Vagina (tissue), 2 donors: Measurements from ENCODE around the gene JADE1. TPM values are rescaled to one million over a fixed set of nuclear protein-coding genes. Genes with fewer than 3 reads are reported as not detected.
A peak's percentile ranks its signal among the peaks of the same experiment; 100 is the strongest.

Experiments
- DNase-seq, 2 donors: peaks; one replicate each; pipeline ENCODE4 v3.0.0-alpha.2; 2017; ENCODE audit errors: extremely low spot score in 2 of 2
- H3K27ac ChIP-seq: fragments of 200-600 bp; sonication (generic); one replicate; pipeline ENCODE4 v1.5.1; 2019
- H3K27me3 ChIP-seq: fragments of 200-600 bp; sonication (generic); one replicate; pipeline ENCODE4 v1.5.1; 2019
- H3K36me3 ChIP-seq, 2 donors: fragments of 200-600 bp; sonication (generic); one replicate each; pipeline ENCODE4 v1.5.1; 2017 to 2019
- H3K4me1 ChIP-seq: fragments of 200-600 bp; sonication (generic); one replicate; pipeline ENCODE4 v1.5.1; 2019
- H3K4me3 ChIP-seq, 2 donors: fragments of 200-600 bp; sonication (generic); 1 replicate in 1 of 2; 2 replicates in 1 of 2; pipeline ENCODE4 v1.5.1; 2016 to 2019
- H3K9me3 ChIP-seq: fragments of 200-600 bp; sonication (generic); one replicate; pipeline ENCODE4 v1.5.1; 2019
- CTCF ChIP-seq, 3 experiments: fragments of 450-650 bp in 2 of 3; fragments of 200-600 bp in 1 of 3; sonication (generic) in 1 of 3; IDR thresholded peaks; one replicate each; pipeline ENCODE4 v1.5.1; 2017 to 2019; ENCODE audit warnings: antibody characterized with exemption in 3 of 3, mild to moderate bottlenecking in 2 of 3, moderate library complexity in 2 of 3
- POLR2A ChIP-seq, 2 donors: fragments of 450-650 bp; IDR thresholded peaks; one replicate each; pipeline ENCODE4 v1.6.1; 2017; ENCODE audit warnings: antibody characterized with exemption in 2 of 2, mild to moderate bottlenecking in 2 of 2, moderate library complexity in 2 of 2
- POLR2AphosphoS5 ChIP-seq, 2 donors: sonication (generic); formaldehyde crosslinking; IDR thresholded peaks; one replicate each; pipeline ENCODE4 v1.9.0; 2017; ENCODE audit warnings: antibody characterized with exemption in 2 of 2, mild to moderate bottlenecking in 2 of 2, low read depth in 1 of 2; ENCODE audit not compliant: insufficient read depth in 1 of 2
- intact Hi-C: fragments of 100-400 bp; cut with DNase I; formaldehyde crosslinking; loops from one replicate; pipeline ENCODE4 v1.15.1; 2023
- total RNA-seq: library from RNA; depleted of rRNA; stranded (reverse); fragments of >200 nt; gene quantifications from one replicate; pipeline ENCODE4 v1.2.3, GENCODE V29; 2016

JADE1 gene
- 29.0 TPM for total RNA-seq

- no peaks in the 10 kb centered on the region for H3K27me3 ChIP-seq
- peaks cover 20% of the 10 kb centered on the region for H3K4me1 ChIP-seq
- H3K9me3 ChIP-seq: no peaks in the 10 kb centered on the region
- peak in 1 of 2 donors; percentile 55 for TF ChIP-seq POLR2A (IDR thresholded peaks at IDR 0.05)
- peak in 1 of 2 donors; percentile 61 for TF ChIP-seq POLR2AphosphoS5 (IDR thresholded peaks at IDR 0.05; ENCODE audit: insufficient read depth in 1 of 2, low read depth in 1 of 2)
- TF ChIP-seq CTCF (IDR thresholded peaks at IDR 0.05): peak in 2 of 3 experiments; percentile 9 to 52
- no peaks in the 10 kb centered on the region for H3K36me3 ChIP-seq
- peak within 1 kb of the TSS; percentile 89 for H3K27ac ChIP-seq
- H3K4me3 ChIP-seq: peak within 1 kb of the TSS; percentile 58 to 80
- DNase-seq: peak in 1 of 2 donors; percentile 91
- intact Hi-C loops: loop anchor here (5.0 to 10.0 kb wide), 2 partner anchors 255 to 522 kb away; partner anchors contain the start of gene PGRMC2
Measured at GRCh38 chr4:128809477-128810330, at the start of gene JADE1. JADE1 (plus strand) TSS chr4:128809700; CDS start chr4:128831759, 22,059 bp downstream.

- Histone ChIP-seq H3K4me3 (no peak overlapping the region), H3K36me3 (no peaks in the 10 kb centered on the region), H3K27ac (no peak overlapping the region), H3K4me1 (no peaks in the 10 kb centered on the region), H3K27me3 (no peaks in the 10 kb centered on the region), H3K9me3 (no peaks in the 10 kb centered on the region)
- no peak for TF ChIP-seq POLR2A (IDR thresholded peaks at IDR 0.05)
- TF ChIP-seq POLR2AphosphoS5 (IDR thresholded peaks at IDR 0.05; ENCODE audit: insufficient read depth in 1 of 2, low read depth in 1 of 2): no peak
- TF ChIP-seq CTCF (IDR thresholded peaks at IDR 0.05): no peak
- intact Hi-C loops: no loop called here
- DNase-seq: no peak
Measured at GRCh38 chr4:128766781-128767180, 42.7 kb upstream of the JADE1 start.

- no peak overlapping the region for H3K27ac ChIP-seq
- intact Hi-C loops: no loop called here
- H3K27me3 ChIP-seq: no peaks in the 10 kb centered on the region
- H3K4me1 ChIP-seq: no peaks in the 10 kb centered on the region
- DNase-seq: no peak
- H3K36me3 ChIP-seq: no peaks in the 10 kb centered on the region
- H3K4me3 ChIP-seq: no peak overlapping the region
- H3K9me3 ChIP-seq: no peaks in the 10 kb centered on the region
- no peak for TF ChIP-seq POLR2A (IDR thresholded peaks at IDR 0.05)
- no peak for TF ChIP-seq POLR2AphosphoS5 (IDR thresholded peaks at IDR 0.05; ENCODE audit: insufficient read depth in 1 of 2, low read depth in 1 of 2)
Measured at GRCh38 chr4:128768373-128768996, 41.0 kb upstream of the JADE1 start.

- TF ChIP-seq POLR2A (IDR thresholded peaks at IDR 0.05): no peak
- Histone ChIP-seq H3K36me3 (no peaks in the 10 kb centered on the region), H3K4me3 (no peak overlapping the region), H3K27ac (no peak overlapping the region), H3K4me1 (no peaks in the 10 kb centered on the region), H3K27me3 (no peaks in the 10 kb centered on the region), H3K9me3 (no peaks in the 10 kb centered on the region)
- DNase-seq: no peak
- intact Hi-C loops: no loop called here
Measured at GRCh38 chr4:128769011-128769410, 40.5 kb upstream of the JADE1 start.

GRCh38 chr4:128770807-128771206 lies 38.7 kb upstream of the JADE1 start:
- H3K27me3 ChIP-seq: no peaks in the 10 kb centered on the region
- intact Hi-C loops: no loop called here
- no peak for DNase-seq
- no peaks in the 10 kb centered on the region for H3K36me3 ChIP-seq
- H3K4me3 ChIP-seq: no peak overlapping the region
- no peak overlapping the region for H3K27ac ChIP-seq
- TF ChIP-seq CTCF (IDR thresholded peaks at IDR 0.05): no peak
- TF ChIP-seq POLR2AphosphoS5 (IDR thresholded peaks at IDR 0.05; ENCODE audit: insufficient read depth in 1 of 2, low read depth in 1 of 2): no peak
- no peak for TF ChIP-seq POLR2A (IDR thresholded peaks at IDR 0.05)
- no peaks in the 10 kb centered on the region for H3K4me1 ChIP-seq
- no peaks in the 10 kb centered on the region for H3K9me3 ChIP-seq
